ENCODE measurements around the gene GINS1.

Gene GINS1

DNA sequence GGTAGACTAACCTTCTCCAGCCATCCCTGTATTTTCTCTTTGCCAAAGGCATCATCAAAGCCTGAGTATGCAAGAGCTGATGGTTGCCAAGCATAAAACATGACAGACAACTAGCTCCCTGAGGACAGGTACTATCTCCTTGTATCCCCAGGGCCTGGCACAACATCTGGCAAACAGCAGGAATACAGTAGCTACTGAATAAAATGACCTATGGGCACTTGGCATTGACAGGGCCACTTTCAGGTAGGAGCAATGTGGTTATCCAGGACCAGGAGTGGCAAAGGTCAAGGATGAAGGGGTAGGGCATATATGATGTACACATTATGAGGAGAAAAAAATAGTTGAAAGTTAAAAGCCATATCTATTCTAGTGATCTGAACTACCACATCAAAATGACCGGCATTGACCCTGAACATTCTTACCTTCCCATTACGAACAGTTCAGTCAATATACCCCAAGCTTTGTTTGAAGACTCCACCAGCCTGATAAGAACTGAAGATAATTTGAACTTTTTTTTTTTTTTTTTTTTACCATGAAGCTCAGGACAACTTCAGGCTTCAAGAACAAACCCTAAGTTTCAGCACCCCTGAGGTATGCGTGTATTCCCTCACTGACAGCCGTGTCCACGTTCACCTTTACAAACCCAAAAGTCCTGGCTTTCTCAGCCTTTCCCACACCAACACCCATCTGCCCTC lies 29.1 kb upstream of the GINS1 start:
- no peak for TF ChIP-seq ZFX (IDR thresholded peaks at IDR 0.05)
- TF ChIP-seq, protein P1, sequence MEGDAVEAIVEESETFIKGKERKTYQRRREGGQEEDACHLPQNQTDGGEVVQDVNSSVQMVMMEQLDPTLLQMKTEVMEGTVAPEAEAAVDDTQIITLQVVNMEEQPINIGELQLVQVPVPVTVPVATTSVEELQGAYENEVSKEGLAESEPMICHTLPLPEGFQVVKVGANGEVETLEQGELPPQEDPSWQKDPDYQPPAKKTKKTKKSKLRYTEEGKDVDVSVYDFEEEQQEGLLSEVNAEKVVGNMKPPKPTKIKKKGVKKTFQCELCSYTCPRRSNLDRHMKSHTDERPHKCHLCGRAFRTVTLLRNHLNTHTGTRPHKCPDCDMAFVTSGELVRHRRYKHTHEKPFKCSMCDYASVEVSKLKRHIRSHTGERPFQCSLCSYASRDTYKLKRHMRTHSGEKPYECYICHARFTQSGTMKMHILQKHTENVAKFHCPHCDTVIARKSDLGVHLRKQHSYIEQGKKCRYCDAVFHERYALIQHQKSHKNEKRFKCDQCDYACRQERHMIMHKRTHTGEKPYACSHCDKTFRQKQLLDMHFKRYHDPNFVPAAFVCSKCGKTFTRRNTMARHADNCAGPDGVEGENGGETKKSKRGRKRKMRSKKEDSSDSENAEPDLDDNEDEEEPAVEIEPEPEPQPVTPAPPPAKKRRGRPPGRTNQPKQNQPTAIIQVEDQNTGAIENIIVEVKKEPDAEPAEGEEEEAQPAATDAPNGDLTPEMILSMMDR (conservative IDR thresholded peaks at IDR 0.05) = no peak
- no peak overlapping the region for H3K27ac ChIP-seq

- no peak overlapping the region for H3K27ac ChIP-seq
Observed at GRCh38 chr20:25378884-25379733, 28.4 kb upstream of the GINS1 start.

DNA sequence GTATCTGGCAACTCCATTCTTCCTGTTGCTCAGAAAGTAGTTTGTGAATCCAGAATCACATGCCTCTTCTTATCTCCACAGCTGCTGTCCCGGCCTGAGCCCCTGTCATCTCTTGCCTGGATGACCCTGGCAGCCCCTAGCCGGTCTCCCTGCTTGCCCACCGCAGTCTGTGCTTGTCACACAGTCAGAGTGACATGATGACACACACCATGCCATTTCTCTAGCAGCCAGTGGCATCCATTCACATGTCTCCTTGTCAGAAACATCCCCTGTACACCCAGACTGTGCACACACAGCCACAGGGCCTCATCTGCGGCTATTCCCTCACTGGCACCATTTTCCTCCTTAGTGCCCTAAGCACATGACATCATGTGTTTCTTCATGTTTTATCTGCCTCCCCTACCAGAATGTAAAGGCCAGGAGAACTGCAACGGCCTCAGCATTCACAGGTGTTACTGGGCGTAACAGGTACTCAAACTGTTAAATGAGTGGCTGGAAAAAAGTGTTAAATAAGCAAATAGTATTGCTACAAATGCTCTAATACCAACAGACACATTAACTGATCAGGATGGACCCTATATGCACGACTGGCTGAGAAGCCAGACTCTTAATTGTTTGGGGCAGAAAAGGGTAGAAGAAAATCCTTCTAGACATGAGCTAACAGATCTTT lies 26.4 kb upstream of the GINS1 start:
- no peak overlapping the region for H3K27ac ChIP-seq
- TF ChIP-seq, protein P1 (conservative IDR thresholded peaks at IDR 0.05) = no peak
- no peak for TF ChIP-seq ZFX (IDR thresholded peaks at IDR 0.05)

More at GRCh38 chr20:25378884-25379733, 28.4 kb upstream of the GINS1 start:
- TF ChIP-seq, protein P1 (conservative IDR thresholded peaks at IDR 0.05) = no peak
- no peak for TF ChIP-seq ZFX (IDR thresholded peaks at IDR 0.05)

DNA sequence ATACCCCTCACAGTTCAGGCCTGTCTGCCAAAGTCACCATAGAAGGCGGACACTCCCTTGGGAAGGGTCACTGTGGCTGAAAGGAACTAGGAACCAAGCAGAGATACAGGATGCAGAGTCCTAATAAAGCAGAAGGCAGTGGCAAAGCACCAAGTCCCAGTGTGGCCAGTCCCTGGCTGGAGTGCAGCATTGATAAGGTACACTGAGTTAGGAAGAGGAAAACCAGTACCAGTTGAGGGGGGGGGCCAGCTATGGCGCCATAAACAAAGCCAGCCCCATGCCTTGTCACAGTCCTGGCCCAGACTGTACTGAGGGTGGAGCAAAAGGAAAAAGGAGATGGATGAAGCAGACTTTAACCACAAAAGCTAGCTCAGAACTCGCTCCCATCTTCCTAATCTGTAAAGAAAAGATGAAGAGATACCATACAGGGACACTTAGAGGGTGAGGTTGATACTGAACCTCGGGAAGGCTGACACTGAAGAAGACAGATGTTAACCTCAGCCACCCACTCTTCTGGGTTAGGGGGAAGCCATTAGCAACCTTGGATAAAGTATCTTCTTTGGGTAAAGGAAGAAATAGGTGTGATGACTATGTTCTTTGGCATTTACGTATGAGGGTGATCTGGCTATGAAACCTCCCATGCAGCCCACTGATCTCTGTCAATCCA lies 24.6 kb upstream of the GINS1 start:
- peak overlapping the region; percentile 68 for H3K27ac ChIP-seq
- TF ChIP-seq, protein P1 (conservative IDR thresholded peaks at IDR 0.05) = no peak
- no peak for TF ChIP-seq ZFX (IDR thresholded peaks at IDR 0.05)

DNA sequence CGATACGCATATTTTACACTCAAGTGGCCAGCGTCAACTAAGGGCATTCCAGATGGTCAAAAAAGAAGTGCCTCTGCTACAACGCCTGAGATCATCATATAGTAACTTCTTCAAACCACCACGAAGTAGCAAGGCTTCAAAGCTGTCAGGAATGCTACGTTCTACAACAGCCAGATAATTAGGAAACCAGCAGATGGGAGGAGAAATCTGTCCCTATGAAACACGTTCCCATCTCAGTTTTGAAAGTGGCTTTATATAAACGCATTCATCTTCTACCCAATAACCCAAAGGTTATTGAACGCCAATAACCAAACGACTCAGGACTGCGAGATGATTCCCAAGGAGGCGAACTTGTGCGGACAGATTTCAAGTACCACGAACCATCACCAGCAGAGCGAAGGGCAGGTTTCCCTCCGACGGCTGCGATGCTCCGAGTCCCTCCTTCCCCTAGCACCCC lies 18.0 kb upstream of the GINS1 start:
- H3K27ac ChIP-seq = peak overlapping the region; percentile 96
- TF ChIP-seq, protein P1 (conservative IDR thresholded peaks at IDR 0.05) = no peak
- TF ChIP-seq ZFX (IDR thresholded peaks at IDR 0.05) = no peak

- peak overlapping the region; percentile 96 for H3K27ac ChIP-seq
- TF ChIP-seq ZFX (IDR thresholded peaks at IDR 0.05) = 0 out of 2 replicates have a peak, but pooled peaks have one; percentile 69
- TF ChIP-seq, protein P1 (conservative IDR thresholded peaks at IDR 0.05) = no peak
Observed at GRCh38 chr20:25389858-25390537, 17.5 kb upstream of the GINS1 start.

All from C4-2B (cell line).